Measurements from ENCODE around the gene DPP7. TPM values are rescaled to one million over a fixed set of nuclear protein-coding genes. Genes with fewer than 3 reads are reported as not detected.
A peak's percentile ranks its signal among the peaks of the same experiment; 100 is the strongest.
"Not testable (repeated sequence)": the region's sequence is repeated elsewhere in the genome, so short reads cannot be mapped to it uniquely, and the experiment has no call there.

DPP7 gene
- total RNA-seq, 2 donors from 2014 or later = 147 to 235 TPM

- 76% methylated on average over 19 of the region's 19 CpGs for WGBS
- no peak for TF ChIP-seq CTCF (IDR thresholded peaks at IDR 0.05)
- DNase-seq (ENCODE audit: low spot score) = no peak
- Histone ChIP-seq H3K27me3 (replicated peaks; ENCODE audit: insufficient read depth) (no peaks in the 10 kb centered on the region), H3K4me3 (peak overlapping the region in 1 of 2 donors; percentile 69), H3K36me3 (no peaks in the 10 kb centered on the region), H3K27ac (no peak overlapping the region), H3K4me1 (replicated peaks) (peaks cover 4% of the 10 kb centered on the region), H3K9me3 (no peaks in the 10 kb centered on the region)
- intact Hi-C loops (cut with DNase I) = no loop called here
Observed at GRCh38 chr9:137128158-137128861, 13.8 kb upstream of the DPP7 start.

- Histone ChIP-seq H3K36me3 (no peaks in the 10 kb centered on the region), H3K27me3 (replicated peaks; ENCODE audit: insufficient read depth) (no peaks in the 10 kb centered on the region), H3K4me3 (no peak overlapping the region), H3K4me1 (replicated peaks) (peaks cover 4% of the 10 kb centered on the region), H3K9me3 (no peaks in the 10 kb centered on the region), H3K27ac (peak overlapping the region in 1 of 2 donors; percentile 11)
- TF ChIP-seq POLR2A (IDR thresholded peaks at IDR 0.05) (no peak), POLR2AphosphoS5 (IDR thresholded peaks at IDR 0.05) (no peak), CTCF (IDR thresholded peaks at IDR 0.05) (no peak)
- intact Hi-C loops (cut with DNase I) = no loop called here
- DNase-seq (ENCODE audit: low spot score) = no peak
- WGBS = 48% methylated on average over 24 of the region's 24 CpGs
Observed at GRCh38 chr9:137127301-137128157, 13.0 kb upstream of the DPP7 start.

GRCh38 chr9:137126786-137127185 lies 12.3 kb upstream of the DPP7 start:
- no peak for DNase-seq (ENCODE audit: low spot score)
- peak overlapping the region in 1 of 2 donors; percentile 11 for H3K27ac ChIP-seq
- H3K9me3 ChIP-seq = no peaks in the 10 kb centered on the region
- no peak overlapping the region for H3K4me3 ChIP-seq
- 60% methylated on average over 3 of the region's 3 CpGs for whole genome bisulfite sequencing
- H3K36me3 ChIP-seq = no peaks in the 10 kb centered on the region
- intact Hi-C loops (cut with DNase I) = no loop called here
- peaks cover 4% of the 10 kb centered on the region for H3K4me1 ChIP-seq (replicated peaks)
- TF ChIP-seq POLR2A (IDR thresholded peaks at IDR 0.05) (no peak), POLR2AphosphoS5 (IDR thresholded peaks at IDR 0.05) (no peak), CTCF (IDR thresholded peaks at IDR 0.05) (no peak)
- no peaks in the 10 kb centered on the region for H3K27me3 ChIP-seq (replicated peaks; ENCODE audit: insufficient read depth)

GRCh38 chr9:137123952-137124462 lies 9.5 kb upstream of the DPP7 start:
- not testable (repeated sequence) for DNase-seq (ENCODE audit: low spot score); H3K4me1 ChIP-seq (replicated peaks); H3K27me3 ChIP-seq (replicated peaks; ENCODE audit: insufficient read depth); H3K27ac ChIP-seq; H3K36me3 ChIP-seq; H3K9me3 ChIP-seq; H3K4me3 ChIP-seq
- 90% methylated on average over 5 of the region's 5 CpGs for WGBS
- intact Hi-C loops (cut with DNase I) = loop anchor here (5.0 kb wide), 1 partner anchor 113 kb away; no protein-coding TSS in a partner anchor

- WGBS = 73% methylated on average over 5 of the region's 5 CpGs
- H3K9me3 ChIP-seq = no peaks in the 10 kb centered on the region
- no peak for DNase-seq (ENCODE audit: low spot score)
- no peak for TF ChIP-seq POLR2A (IDR thresholded peaks at IDR 0.05)
- no peak for TF ChIP-seq CTCF (IDR thresholded peaks at IDR 0.05)
- TF ChIP-seq POLR2AphosphoS5 (IDR thresholded peaks at IDR 0.05) = no peak
- H3K27me3 ChIP-seq (replicated peaks; ENCODE audit: insufficient read depth) = no peaks in the 10 kb centered on the region
- no peaks in the 10 kb centered on the region for H3K36me3 ChIP-seq
- H3K4me1 ChIP-seq (replicated peaks) = no peaks in the 10 kb centered on the region
- no peak overlapping the region for H3K4me3 ChIP-seq
- intact Hi-C loops (cut with DNase I) = loop anchor here (5.0 kb wide), 1 partner anchor 114 kb away; no protein-coding TSS in a partner anchor
- H3K27ac ChIP-seq = no peak overlapping the region
Observed at GRCh38 chr9:137123468-137123837, 8.9 kb upstream of the DPP7 start.

GRCh38 chr9:137122796-137123467 lies 8.4 kb upstream of the DPP7 start:
- not testable (repeated sequence) for H3K27me3 ChIP-seq (replicated peaks; ENCODE audit: insufficient read depth); H3K36me3 ChIP-seq; H3K27ac ChIP-seq; H3K4me3 ChIP-seq; H3K4me1 ChIP-seq (replicated peaks); H3K9me3 ChIP-seq; DNase-seq (ENCODE audit: low spot score)
- intact Hi-C loops (cut with DNase I) = loop anchor here (5.0 kb wide), 1 partner anchor 114 kb away; no protein-coding TSS in a partner anchor
- 90% methylated on average over 16 of the region's 16 CpGs for WGBS

GRCh38 chr9:137121927-137122795 lies 7.6 kb upstream of the DPP7 start:
- not testable (repeated sequence) for H3K4me1 ChIP-seq (replicated peaks); H3K4me3 ChIP-seq; H3K36me3 ChIP-seq; H3K27ac ChIP-seq; H3K27me3 ChIP-seq (replicated peaks; ENCODE audit: insufficient read depth); H3K9me3 ChIP-seq; DNase-seq (ENCODE audit: low spot score)
- intact Hi-C loops (cut with DNase I) = loop anchor here (5.0 kb wide), 1 partner anchor 115 kb away; no protein-coding TSS in a partner anchor
- WGBS = 79% methylated on average over 16 of the region's 25 CpGs
